CD4-positive, alpha-beta T cell treated with Interleukin-21 for 1 hour (primary cell): Measurements from ENCODE around the gene MYLK.

Source experiments
- DNase-seq: peaks from one replicate; pipeline ENCODE4 v3.0.0-alpha.2; 2020

MYLK gene

GRCh38 chr3:123692041-123692440, 192.1 kb downstream of the MYLK start:
- no peak for DNase-seq

GRCh38 chr3:123689831-123690230, 194.3 kb downstream of the MYLK start:
- no peak for DNase-seq

- DNase-seq: no peak
These were observed 195.8 kb downstream of the MYLK start for GRCh38 chr3:123688241-123688747.

GRCh38 chr3:123687286-123687685, 196.8 kb downstream of the MYLK start:
- no peak for DNase-seq

- DNase-seq: no peak
These were observed 197.9 kb downstream of the MYLK start for GRCh38 chr3:123686251-123686650.

- no peak for DNase-seq
These were observed 198.4 kb downstream of the MYLK start for GRCh38 chr3:123685780-123686179.

- no peak for DNase-seq
These were observed 199.5 kb downstream of the MYLK start for GRCh38 chr3:123684636-123685035.

- DNase-seq: no peak
These were observed 199.9 kb downstream of the MYLK start for GRCh38 chr3:123684209-123684608.

- no peak for DNase-seq
These were observed 200.5 kb downstream of the MYLK start for GRCh38 chr3:123683505-123684154.

GRCh38 chr3:123682781-123683504, 201.2 kb downstream of the MYLK start:
- no peak for DNase-seq

- DNase-seq: no peak
These were observed 201.8 kb downstream of the MYLK start for GRCh38 chr3:123682302-123682701.

GRCh38 chr3:123679712-123680386, 204.3 kb downstream of the MYLK start:
- no peak for DNase-seq

- no peak for DNase-seq
These were observed 206.0 kb downstream of the MYLK start for GRCh38 chr3:123678108-123678511.

- DNase-seq: no peak
These were observed 211.5 kb downstream of the MYLK start for GRCh38 chr3:123672429-123673146.

GRCh38 chr3:123670743-123671142, 213.4 kb downstream of the MYLK start:
- no peak for DNase-seq

- no peak for DNase-seq
These were observed 215.2 kb downstream of the MYLK start for GRCh38 chr3:123668906-123669305.

GRCh38 chr3:123667784-123668183, 216.3 kb downstream of the MYLK start:
- DNase-seq: no peak

- no peak for DNase-seq
These were observed 219.4 kb downstream of the MYLK start for GRCh38 chr3:123664753-123665152.

- no peak for DNase-seq
These were observed 220.2 kb downstream of the MYLK start for GRCh38 chr3:123663977-123664376.

- no peak for DNase-seq
These were observed 222.2 kb downstream of the MYLK start for GRCh38 chr3:123661973-123662372.

GRCh38 chr3:123660900-123661299, 223.2 kb downstream of the MYLK start:
- no peak for DNase-seq

- no peak for DNase-seq
These were observed 223.9 kb downstream of the MYLK start for GRCh38 chr3:123660141-123660675.

- DNase-seq: no peak
These were observed 225.3 kb downstream of the MYLK start for GRCh38 chr3:123658852-123659206.
